Measurements from ENCODE around the gene JPH4.
A peak's percentile ranks its signal among the peaks of the same experiment; 100 is the strongest.

Gene JPH4

DNA sequence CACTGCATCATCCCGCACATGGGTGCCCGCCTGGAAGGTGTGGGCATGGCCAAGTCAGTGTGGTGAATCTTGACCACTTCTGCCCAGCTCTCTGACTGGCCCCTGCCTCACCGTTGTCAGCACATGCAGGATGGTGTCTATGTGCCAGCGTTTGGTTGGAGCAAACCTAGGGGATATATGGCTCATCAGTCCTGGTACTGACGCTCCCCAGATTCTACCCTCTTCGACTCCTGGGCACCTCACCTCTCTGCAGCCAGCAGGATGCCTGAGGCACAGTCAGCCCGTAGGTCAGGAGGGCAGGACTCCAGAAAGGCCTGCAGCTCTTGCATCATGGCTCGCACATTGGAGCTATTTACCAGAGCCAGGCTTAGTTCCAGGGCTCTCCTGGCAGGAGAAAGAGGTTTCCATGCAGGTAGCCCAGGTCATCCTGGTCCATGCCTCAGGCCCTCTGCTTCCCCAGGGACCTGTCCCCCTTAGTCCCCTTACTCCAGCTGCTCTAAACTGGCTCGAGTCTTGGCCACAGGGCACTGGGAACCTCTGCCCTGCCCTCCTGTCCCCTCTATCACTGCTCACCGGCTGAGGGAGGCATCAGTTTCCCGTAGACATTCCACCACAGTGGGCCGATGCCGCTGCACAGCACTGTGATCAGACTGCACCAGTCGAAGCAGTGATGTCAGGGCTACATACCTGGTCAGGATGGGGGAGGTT is 15.0 kb downstream of the JPH4 start:
- no peak for ATAC-seq
- TF ChIP-seq OSR1 (CRISPR knock-in tag; IDR thresholded peaks at IDR 0.05): no peak
- no peak for TF ChIP-seq ISL1 (CRISPR knock-in tag; IDR thresholded peaks at IDR 0.05)
- no peak for TF ChIP-seq ESRRG (CRISPR knock-in tag; IDR thresholded peaks at IDR 0.05)
- TF ChIP-seq ZNF70 (CRISPR knock-in tag; IDR thresholded peaks at IDR 0.05): no peak
- no peak for TF ChIP-seq CSDC2 (CRISPR knock-in tag; IDR thresholded peaks at IDR 0.05)
- TF ChIP-seq BACH2 (CRISPR knock-in tag; IDR thresholded peaks at IDR 0.05; ENCODE audit: borderline replicate concordance): no peak
- TF ChIP-seq, protein P1, sequence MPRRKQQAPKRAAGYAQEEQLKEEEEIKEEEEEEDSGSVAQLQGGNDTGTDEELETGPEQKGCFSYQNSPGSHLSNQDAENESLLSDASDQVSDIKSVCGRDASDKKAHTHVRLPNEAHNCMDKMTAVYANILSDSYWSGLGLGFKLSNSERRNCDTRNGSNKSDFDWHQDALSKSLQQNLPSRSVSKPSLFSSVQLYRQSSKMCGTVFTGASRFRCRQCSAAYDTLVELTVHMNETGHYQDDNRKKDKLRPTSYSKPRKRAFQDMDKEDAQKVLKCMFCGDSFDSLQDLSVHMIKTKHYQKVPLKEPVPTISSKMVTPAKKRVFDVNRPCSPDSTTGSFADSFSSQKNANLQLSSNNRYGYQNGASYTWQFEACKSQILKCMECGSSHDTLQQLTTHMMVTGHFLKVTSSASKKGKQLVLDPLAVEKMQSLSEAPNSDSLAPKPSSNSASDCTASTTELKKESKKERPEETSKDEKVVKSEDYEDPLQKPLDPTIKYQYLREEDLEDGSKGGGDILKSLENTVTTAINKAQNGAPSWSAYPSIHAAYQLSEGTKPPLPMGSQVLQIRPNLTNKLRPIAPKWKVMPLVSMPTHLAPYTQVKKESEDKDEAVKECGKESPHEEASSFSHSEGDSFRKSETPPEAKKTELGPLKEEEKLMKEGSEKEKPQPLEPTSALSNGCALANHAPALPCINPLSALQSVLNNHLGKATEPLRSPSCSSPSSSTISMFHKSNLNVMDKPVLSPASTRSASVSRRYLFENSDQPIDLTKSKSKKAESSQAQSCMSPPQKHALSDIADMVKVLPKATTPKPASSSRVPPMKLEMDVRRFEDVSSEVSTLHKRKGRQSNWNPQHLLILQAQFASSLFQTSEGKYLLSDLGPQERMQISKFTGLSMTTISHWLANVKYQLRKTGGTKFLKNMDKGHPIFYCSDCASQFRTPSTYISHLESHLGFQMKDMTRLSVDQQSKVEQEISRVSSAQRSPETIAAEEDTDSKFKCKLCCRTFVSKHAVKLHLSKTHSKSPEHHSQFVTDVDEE (CRISPR knock-in tag; IDR thresholded peaks at IDR 0.05): no peak
- TF ChIP-seq, protein P2, sequence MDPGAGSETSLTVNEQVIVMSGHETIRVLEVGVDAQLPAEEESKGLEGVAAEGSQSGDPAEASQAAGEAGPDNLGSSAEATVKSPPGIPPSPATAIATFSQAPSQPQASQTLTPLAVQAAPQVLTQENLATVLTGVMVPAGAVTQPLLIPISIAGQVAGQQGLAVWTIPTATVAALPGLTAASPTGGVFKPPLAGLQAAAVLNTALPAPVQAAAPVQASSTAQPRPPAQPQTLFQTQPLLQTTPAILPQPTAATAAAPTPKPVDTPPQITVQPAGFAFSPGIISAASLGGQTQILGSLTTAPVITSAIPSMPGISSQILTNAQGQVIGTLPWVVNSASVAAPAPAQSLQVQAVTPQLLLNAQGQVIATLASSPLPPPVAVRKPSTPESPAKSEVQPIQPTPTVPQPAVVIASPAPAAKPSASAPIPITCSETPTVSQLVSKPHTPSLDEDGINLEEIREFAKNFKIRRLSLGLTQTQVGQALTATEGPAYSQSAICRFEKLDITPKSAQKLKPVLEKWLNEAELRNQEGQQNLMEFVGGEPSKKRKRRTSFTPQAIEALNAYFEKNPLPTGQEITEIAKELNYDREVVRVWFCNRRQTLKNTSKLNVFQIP (CRISPR knock-in tag; IDR thresholded peaks at IDR 0.05; ENCODE audit: borderline replicate concordance, low read depth): no peak
- TF ChIP-seq, protein P3, sequence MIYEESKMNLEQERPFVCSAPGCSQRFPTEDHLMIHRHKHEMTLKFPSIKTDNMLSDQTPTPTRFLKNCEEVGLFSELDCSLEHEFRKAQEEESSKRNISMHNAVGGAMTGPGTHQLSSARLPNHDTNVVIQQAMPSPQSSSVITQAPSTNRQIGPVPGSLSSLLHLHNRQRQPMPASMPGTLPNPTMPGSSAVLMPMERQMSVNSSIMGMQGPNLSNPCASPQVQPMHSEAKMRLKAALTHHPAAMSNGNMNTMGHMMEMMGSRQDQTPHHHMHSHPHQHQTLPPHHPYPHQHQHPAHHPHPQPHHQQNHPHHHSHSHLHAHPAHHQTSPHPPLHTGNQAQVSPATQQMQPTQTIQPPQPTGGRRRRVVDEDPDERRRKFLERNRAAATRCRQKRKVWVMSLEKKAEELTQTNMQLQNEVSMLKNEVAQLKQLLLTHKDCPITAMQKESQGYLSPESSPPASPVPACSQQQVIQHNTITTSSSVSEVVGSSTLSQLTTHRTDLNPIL (CRISPR knock-in tag; IDR thresholded peaks at IDR 0.05; ENCODE audit: low read depth): no peak
- TF ChIP-seq ZNF8 (CRISPR knock-in tag; IDR thresholded peaks at IDR 0.05): no peak
- no peak for TF ChIP-seq ZFP30 (CRISPR knock-in tag; IDR thresholded peaks at IDR 0.05)
- no peak for TF ChIP-seq TCF4 (CRISPR knock-in tag; IDR thresholded peaks at IDR 0.05; ENCODE audit: borderline replicate concordance)
- no peak for TF ChIP-seq ARNTL (CRISPR knock-in tag; IDR thresholded peaks at IDR 0.05; ENCODE audit: borderline replicate concordance, low read depth)
- TF ChIP-seq ZFP3 (CRISPR knock-in tag; IDR thresholded peaks at IDR 0.05): no peak
- no peak for TF ChIP-seq ZC3H10 (CRISPR knock-in tag; IDR thresholded peaks at IDR 0.05)
- TF ChIP-seq TOX (CRISPR knock-in tag; IDR thresholded peaks at IDR 0.05; ENCODE audit: borderline replicate concordance): no peak
- no peak for TF ChIP-seq ZNF565 (CRISPR knock-in tag; conservative IDR thresholded peaks at IDR 0.05; ENCODE audit: low read depth)
- TF ChIP-seq, protein P4, sequence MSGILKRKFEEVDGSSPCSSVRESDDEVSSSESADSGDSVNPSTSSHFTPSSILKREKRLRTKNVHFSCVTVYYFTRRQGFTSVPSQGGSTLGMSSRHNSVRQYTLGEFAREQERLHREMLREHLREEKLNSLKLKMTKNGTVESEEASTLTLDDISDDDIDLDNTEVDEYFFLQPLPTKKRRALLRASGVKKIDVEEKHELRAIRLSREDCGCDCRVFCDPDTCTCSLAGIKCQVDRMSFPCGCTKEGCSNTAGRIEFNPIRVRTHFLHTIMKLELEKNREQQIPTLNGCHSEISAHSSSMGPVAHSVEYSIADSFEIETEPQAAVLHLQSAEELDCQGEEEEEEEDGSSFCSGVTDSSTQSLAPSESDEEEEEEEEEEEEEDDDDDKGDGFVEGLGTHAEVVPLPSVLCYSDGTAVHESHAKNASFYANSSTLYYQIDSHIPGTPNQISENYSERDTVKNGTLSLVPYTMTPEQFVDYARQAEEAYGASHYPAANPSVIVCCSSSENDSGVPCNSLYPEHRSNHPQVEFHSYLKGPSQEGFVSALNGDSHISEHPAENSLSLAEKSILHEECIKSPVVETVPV (CRISPR knock-in tag; IDR thresholded peaks at IDR 0.05): no peak

DNA sequence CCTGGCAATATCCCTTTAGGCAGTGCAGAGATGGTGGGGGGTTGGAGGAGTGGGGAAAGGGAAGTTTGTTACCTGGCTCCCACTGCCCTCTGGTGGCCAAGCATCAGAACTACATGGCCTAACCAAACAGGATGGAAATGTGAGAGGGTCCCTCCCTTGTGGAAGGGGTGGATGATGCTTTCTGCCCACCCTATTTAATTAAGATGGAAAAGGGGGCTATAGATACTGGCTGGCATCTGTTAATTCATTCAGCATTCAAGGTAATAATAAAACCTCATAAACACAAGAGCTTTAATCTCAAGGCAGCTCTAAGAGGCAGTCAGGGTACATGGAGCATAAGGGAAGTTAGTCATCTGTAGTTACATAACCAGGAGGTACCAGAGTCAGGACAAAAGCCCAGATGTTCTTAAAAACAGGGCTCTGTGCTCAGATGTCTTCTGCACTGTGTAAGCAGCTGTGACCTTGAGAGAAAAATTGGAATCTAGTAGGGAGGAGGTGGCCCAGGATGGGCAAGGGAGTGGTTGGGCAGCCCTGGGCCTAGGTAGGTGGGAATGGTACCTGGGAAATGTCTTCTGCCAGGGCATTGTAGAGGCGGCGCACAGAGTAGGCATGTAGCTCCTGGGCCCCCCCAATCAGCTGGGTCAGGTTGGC is 15.6 kb downstream of the JPH4 start:
- TF ChIP-seq RARB (CRISPR knock-in tag; IDR thresholded peaks at IDR 0.05) (no peak), PPARA (CRISPR knock-in tag; IDR thresholded peaks at IDR 0.05; ENCODE audit: borderline replicate concordance) (no peak), ZNF70 (CRISPR knock-in tag; IDR thresholded peaks at IDR 0.05) (no peak)
- peak; percentile 17 for ATAC-seq

DNA sequence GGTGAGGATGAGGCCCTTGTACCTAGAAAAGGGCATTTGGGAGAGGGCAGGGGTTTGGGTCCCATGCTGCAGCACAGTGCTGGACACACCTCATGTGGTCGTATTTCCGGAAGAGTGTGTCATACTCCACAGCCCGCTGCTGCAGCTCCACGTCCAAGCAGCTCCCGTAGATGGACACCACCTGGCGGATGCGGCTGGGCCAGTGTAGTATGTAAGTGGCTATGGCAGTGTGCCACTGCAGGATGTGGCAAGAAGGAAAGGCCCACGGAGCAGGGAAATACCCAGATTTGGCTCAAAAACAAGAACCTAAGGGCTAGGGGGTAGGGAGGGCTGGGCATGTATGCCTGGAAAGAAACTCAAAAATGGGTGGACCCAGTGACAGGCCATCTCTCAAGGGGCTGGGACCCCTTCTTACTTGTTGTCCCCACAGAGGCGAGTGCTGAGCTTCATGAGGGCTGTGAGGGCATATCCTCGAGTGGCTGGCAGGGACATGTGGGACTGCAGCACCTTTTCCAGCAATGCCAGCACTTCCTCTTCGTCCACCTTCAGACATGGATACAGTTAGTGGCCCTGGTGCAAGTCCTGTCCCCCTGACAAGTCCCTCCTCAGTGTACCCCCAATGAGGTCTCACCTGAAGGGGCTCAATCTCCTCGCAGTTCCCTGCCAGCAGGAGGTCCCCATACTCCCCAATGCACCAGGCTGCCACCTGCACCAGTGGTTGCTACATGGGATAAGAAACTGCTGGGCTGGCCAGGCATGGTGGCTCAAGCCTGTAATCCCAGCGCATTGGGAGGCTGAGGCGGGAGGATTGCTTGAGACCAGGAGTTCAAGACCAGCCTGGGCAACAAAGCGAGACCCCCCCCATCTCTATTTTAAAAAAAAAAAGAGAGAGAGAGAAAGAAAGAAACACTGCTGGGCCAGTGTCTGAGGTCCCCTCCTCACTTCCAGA is 16.4 kb downstream of the JPH4 start:
- ATAC-seq: no peak
- TF ChIP-seq TCF4 (CRISPR knock-in tag; IDR thresholded peaks at IDR 0.05; ENCODE audit: borderline replicate concordance) (no peak), BACH2 (CRISPR knock-in tag; IDR thresholded peaks at IDR 0.05; ENCODE audit: borderline replicate concordance) (no peak), ZC3H10 (CRISPR knock-in tag; IDR thresholded peaks at IDR 0.05) (no peak), ARNTL (CRISPR knock-in tag; IDR thresholded peaks at IDR 0.05; ENCODE audit: borderline replicate concordance, low read depth) (no peak)
- TF ChIP-seq, protein P5, sequence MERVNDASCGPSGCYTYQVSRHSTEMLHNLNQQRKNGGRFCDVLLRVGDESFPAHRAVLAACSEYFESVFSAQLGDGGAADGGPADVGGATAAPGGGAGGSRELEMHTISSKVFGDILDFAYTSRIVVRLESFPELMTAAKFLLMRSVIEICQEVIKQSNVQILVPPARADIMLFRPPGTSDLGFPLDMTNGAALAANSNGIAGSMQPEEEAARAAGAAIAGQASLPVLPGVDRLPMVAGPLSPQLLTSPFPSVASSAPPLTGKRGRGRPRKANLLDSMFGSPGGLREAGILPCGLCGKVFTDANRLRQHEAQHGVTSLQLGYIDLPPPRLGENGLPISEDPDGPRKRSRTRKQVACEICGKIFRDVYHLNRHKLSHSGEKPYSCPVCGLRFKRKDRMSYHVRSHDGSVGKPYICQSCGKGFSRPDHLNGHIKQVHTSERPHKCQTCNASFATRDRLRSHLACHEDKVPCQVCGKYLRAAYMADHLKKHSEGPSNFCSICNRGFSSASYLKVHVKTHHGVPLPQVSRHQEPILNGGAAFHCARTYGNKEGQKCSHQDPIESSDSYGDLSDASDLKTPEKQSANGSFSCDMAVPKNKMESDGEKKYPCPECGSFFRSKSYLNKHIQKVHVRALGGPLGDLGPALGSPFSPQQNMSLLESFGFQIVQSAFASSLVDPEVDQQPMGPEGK (CRISPR knock-in tag; IDR thresholded peaks at IDR 0.05; ENCODE audit: borderline replicate concordance): no peak
